HUES48 (cell line): ENCODE results near the gene METTL23.

Experiments
- H3K27ac ChIP-seq: one replicate; pipeline ENCODE4 v1.7.0; 2013; ENCODE audit warnings: low read depth, low read length, inconsistent platforms
- H3K27me3 ChIP-seq: 2 replicates; pipeline ENCODE4 v1.6.1; 2013; ENCODE audit warnings: mild to moderate bottlenecking, low read length; ENCODE audit not compliant: control insufficient read depth, insufficient read depth
- H3K36me3 ChIP-seq: 2 replicates; pipeline ENCODE4 v1.6.1; 2013; ENCODE audit warnings: low read length; ENCODE audit not compliant: control insufficient read depth, insufficient read depth
- H3K4me1 ChIP-seq: 2 replicates; pipeline ENCODE4 v1.6.1; 2013; ENCODE audit warnings: mild to moderate bottlenecking, low read length; ENCODE audit not compliant: control insufficient read depth, insufficient read depth
- H3K4me3 ChIP-seq: 2 replicates; pipeline ENCODE4 v1.5.1; 2013; ENCODE audit warnings: mild to moderate bottlenecking, low read depth, low read length
- H3K9ac ChIP-seq: 2 replicates; pipeline ENCODE4 v1.6.1; 2013; ENCODE audit warnings: mild to moderate bottlenecking, low read depth, low read length, moderate library complexity
- H3K9me3 ChIP-seq: 2 replicates; pipeline ENCODE4 v1.6.1; 2013; ENCODE audit warnings: low read length; ENCODE audit not compliant: control insufficient read depth, insufficient read depth

METTL23 gene

DNA sequence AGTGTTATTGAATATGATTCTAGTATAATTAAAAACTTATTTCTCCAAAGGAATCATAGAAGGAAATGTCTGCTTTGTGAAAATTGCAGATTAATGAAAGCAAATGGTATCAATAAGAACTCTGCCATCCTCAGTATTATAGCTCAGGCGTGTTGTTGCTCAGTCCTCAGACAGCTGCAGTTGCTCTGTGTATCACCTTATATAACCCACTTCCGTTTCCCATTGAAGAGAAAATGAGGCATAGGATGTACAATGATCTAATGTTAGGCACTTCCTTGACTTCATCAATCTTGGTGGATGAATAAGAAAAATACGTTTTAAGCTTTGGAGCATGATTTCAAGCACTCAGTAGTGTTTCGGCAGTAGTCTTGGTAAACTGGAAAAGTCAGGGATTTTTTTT, 25.4 kb downstream of the METTL23 start:
- Histone ChIP-seq H3K36me3 (peaks cover 16% of the 10 kb centered on the region), H3K27me3 (no peaks in the 10 kb centered on the region), H3K9ac (no peak overlapping the region), H3K9me3 (no peaks in the 10 kb centered on the region), H3K4me1 (no peaks in the 10 kb centered on the region), H3K27ac (no peak overlapping the region), H3K4me3 (no peak overlapping the region)

DNA sequence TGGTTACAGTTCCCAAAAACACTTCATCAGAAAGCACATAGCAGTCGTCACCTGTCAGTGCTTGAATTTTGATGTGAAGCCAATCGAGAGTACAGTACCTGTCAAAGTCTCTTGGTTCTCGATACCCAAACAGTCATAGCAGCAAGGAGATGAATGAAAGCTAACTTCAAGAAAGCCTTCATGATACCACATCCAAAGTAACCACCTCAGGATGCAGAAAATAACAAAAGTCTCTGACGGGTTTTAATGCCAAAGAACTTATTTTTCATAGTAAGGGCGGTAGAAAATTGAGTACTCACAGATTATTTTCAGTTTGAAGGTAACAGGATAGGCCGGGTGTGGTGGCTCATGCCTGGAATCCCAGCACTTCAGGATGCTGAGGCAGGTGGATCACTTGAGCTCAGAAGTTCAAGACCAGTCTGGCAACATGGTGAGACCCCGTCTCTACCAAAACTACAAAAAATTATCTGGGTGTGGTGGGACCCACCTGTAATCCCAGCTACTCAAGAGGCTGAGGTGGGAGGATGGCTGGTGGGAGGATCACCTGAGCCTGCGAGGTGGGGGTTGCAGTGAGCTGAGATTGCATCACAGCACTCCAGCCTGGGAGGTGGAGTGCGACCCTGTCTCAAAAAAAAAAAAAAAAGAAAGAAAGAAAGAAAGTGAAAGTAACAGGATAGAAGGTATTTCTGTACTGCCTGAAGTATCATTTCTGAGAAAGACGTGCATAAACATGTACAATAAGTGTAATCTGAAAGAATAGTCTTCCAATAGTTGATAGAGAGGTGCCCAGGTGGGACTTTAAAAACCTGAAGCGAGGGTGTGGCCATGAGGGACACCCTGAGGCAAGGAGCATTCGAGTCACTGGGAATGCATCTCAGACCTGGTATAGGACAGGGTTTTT, 26.7 kb downstream of the METTL23 start:
- H3K9me3 ChIP-seq: no peaks in the 10 kb centered on the region
- no peak overlapping the region for H3K9ac ChIP-seq
- H3K4me3 ChIP-seq: no peak overlapping the region
- H3K27me3 ChIP-seq: no peaks in the 10 kb centered on the region
- peaks cover 19% of the 10 kb centered on the region for H3K36me3 ChIP-seq
- no peaks in the 10 kb centered on the region for H3K4me1 ChIP-seq
- no peak overlapping the region for H3K27ac ChIP-seq

DNA sequence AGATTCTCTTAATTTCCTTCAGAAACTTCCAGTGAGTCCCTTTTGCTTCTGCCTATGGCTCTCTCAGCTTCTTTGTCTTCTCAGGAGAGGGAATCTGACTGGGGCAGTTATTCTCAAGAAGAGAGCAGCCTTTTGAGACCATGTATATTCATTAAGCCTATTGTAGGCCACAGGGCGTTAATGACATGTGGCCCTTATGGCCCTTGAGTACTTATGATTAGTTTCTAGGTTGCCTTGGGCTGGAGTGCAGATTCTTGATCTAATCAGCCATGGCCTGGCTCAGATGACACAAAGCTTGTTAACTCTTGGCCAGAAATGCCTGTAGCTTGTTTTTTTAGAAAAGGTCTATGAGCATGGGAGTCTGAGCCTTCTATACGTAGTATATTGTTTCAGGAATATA, 28.6 kb downstream of the METTL23 start:
- Histone ChIP-seq H3K4me1 (no peaks in the 10 kb centered on the region), H3K27ac (no peak overlapping the region), H3K4me3 (no peak overlapping the region), H3K9me3 (no peaks in the 10 kb centered on the region), H3K36me3 (peaks cover 16% of the 10 kb centered on the region), H3K9ac (no peak overlapping the region), H3K27me3 (no peaks in the 10 kb centered on the region)

DNA sequence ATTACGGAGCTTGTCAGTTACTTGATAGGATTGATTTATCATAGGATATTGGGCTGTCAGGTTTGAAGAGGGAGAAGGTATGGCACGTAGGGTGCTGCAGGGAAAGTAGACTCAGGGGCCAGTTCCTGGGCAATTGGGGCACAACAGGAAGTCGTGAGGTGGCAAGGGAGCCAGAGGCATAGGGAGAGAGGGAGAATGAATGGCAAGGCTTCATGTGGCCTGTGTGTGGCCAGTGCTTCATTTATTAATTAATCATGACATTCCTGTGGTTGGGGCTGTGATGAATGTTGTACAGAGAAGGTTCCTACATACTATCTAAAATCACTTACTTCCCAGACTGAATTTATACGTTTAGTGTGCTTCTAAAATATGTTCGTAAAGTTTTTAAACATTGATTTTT, 30.6 kb downstream of the METTL23 start:
- Histone ChIP-seq H3K4me1 (no peaks in the 10 kb centered on the region), H3K9me3 (no peaks in the 10 kb centered on the region), H3K4me3 (no peak overlapping the region), H3K36me3 (peaks cover 16% of the 10 kb centered on the region), H3K27ac (no peak overlapping the region), H3K27me3 (no peaks in the 10 kb centered on the region), H3K9ac (no peak overlapping the region)

DNA sequence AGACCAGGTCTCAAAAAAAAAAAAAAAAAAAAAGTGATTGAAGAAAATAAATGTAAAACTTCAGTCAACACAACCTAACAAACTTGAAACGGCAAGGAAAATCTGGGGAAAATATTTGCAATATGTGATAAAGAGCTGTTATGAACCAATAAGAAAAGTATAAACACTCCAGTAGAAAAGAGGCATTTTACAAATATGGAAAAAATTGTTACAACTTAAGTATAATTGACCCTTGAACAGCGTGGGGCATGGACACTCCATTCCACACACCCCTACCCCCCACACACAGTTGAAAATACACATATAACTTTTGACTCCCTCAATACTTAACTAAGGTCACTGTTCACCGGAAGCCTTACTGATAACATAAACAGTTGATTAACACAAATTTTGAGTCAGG, 31.9 kb downstream of the METTL23 start:
- no peaks in the 10 kb centered on the region for H3K9me3 ChIP-seq
- H3K9ac ChIP-seq: no peak overlapping the region
- no peaks in the 10 kb centered on the region for H3K27me3 ChIP-seq
- no peaks in the 10 kb centered on the region for H3K4me1 ChIP-seq
- no peak overlapping the region for H3K4me3 ChIP-seq
- H3K36me3 ChIP-seq: peaks cover 16% of the 10 kb centered on the region
- no peak overlapping the region for H3K27ac ChIP-seq

DNA sequence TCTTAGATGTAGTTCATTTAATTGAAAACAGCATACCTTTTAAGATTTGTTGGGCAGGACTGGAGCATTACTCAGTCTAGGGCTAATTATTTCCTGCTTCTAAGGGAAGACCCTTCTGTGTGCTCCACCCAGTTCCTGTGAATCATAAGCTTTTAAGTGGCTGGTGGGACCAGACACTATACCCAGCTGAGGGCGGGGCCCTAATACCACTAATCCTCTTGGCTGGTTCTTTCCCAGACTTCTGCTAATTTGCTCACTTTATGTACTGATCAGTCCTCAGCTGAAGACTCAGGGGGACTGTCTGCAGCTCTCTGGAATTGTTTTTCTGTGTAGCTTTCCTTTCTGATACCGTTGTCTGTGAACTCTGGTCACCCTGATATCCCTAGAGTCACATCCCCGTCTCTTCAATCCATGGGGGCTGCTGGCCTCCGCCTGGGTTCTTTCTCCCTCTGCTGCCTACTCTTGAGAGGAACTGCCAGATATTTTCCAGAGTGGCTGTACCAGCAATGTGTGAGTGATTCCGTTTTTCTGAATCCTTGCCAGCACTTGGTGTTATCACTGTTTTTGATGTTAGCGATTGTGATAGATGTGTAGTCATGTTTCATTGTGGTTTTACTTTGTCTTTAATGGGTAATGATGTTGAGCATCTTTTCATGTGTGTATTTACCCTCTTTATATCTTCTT, 46.3 kb downstream of the METTL23 start:
- peaks cover 26% of the 10 kb centered on the region; the same call in 1 of the 2 replicates for H3K36me3 ChIP-seq

DNA sequence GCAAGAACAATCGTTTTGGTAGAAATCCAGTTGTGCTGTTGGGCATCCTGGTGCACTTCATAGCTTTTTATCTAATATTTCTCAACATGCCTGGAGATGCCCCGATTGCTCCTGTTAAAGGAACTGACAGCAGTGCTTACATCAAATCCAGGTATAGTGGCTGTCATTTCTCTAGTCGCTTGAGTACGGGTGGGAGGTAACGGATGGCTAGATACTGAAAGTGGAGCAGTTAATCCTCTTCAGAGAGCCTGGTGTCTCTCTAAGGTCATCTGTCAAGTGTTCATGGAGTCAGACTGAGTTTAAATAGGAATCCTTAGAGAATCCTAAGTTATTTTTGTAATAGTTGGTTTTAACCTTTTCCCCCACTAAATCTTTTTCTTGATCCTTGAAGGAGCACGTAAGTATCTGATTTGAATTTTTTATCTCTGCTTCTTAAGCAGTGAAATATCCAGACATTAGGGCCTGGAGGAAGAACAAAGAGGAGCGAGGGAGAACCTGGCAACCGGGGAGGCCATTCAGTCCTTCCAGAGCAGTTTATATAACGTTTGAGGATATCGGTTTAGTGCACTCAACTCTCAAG, 48.5 kb downstream of the METTL23 start:
- no peak overlapping the region for H3K9ac ChIP-seq
- H3K36me3 ChIP-seq: peaks cover 36% of the 10 kb centered on the region
- H3K27me3 ChIP-seq: no peaks in the 10 kb centered on the region
- no peaks in the 10 kb centered on the region for H3K4me1 ChIP-seq
- no peak overlapping the region for H3K4me3 ChIP-seq
- no peak overlapping the region for H3K27ac ChIP-seq
- no peaks in the 10 kb centered on the region for H3K9me3 ChIP-seq

More for the DNA sequence above, 46.3 kb downstream of the METTL23 start:
- Histone ChIP-seq H3K9ac (no peak overlapping the region), H3K4me3 (no peak overlapping the region), H3K27ac (no peak overlapping the region), H3K9me3 (no peaks in the 10 kb centered on the region), H3K27me3 (no peaks in the 10 kb centered on the region), H3K4me1 (no peaks in the 10 kb centered on the region)

DNA sequence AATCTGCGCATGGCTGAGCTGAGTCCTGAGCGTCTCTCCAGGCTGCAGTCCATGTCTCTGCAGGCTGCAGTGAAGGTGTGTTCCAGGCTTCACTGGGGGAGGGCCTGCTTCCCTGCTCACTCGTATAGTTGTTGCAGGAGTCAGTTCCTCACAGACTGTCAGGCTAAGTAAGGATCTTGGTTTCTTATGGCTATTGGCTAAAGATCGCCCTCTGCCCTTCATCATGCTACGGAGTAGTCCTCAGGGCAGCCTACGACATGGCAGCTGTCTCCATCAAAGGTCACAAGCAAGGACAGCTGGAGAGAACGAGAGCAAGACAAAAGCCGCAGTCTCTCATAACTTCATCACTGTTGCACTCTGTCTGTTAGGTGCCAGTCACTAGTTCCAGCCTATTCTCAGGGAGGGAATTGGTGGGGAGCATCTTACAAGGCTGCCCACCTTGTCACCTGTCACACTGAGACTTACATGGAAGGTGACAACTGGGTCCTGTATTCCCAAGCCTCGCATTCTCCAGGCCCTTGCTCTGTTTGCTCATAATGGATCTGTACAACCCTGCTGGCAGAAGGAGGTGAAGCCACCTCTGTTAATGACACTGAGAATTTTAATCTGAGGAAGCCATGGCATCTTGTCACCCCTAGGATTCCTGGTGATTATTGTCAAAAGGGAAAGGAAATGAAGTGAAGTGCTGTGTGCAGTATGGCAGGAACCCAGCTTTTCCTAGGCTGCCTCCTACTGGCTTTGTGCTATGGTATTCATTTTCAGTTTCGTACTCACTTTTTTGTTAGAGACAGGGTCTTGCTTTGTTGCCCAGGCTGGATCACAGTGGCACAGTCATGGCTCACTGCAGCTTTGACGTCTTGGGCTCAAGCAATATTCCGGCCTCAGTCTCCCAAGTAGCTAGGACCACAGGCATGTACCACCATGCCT, 54.7 kb downstream of the METTL23 start:
- Histone ChIP-seq H3K27ac (no peak overlapping the region), H3K4me1 (no peaks in the 10 kb centered on the region), H3K36me3 (peaks cover 18% of the 10 kb centered on the region), H3K27me3 (no peaks in the 10 kb centered on the region), H3K4me3 (no peak overlapping the region), H3K9me3 (no peaks in the 10 kb centered on the region), H3K9ac (no peak overlapping the region)

DNA sequence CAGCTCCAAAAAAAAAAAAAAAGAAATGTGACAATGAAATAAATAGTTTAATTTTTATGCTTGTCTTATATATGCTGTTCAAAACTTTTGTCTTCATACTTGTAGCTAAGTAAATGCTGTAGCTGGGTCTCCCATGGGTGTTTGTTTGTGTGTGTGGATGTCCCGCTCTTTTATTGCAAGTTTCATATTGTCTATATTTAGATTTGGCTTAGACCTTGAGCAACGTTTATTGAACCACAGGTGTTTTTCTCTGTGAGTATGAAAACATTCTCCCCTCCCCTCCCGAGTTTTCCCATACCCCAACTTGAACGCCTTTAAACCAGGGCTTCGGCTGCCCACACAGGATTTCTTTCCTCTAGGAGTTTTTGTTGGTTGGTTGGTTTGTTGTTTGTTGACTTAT, 56.5 kb downstream of the METTL23 start:
- H3K9ac ChIP-seq: no peak overlapping the region
- H3K36me3 ChIP-seq: peaks cover 13% of the 10 kb centered on the region
- H3K27me3 ChIP-seq: no peaks in the 10 kb centered on the region
- no peak overlapping the region for H3K27ac ChIP-seq
- H3K9me3 ChIP-seq: no peaks in the 10 kb centered on the region
- no peaks in the 10 kb centered on the region for H3K4me1 ChIP-seq
- no peak overlapping the region for H3K4me3 ChIP-seq
